ENCODE data around the gene STARD8. TPM values are rescaled to one million over a fixed set of nuclear protein-coding genes. Genes with fewer than 3 reads are reported as not detected.

The STARD8 gene
- total and polyA plus RNA-seq, 4 donors = 1.8 to 10.7 (median 8.3) TPM

DNA sequence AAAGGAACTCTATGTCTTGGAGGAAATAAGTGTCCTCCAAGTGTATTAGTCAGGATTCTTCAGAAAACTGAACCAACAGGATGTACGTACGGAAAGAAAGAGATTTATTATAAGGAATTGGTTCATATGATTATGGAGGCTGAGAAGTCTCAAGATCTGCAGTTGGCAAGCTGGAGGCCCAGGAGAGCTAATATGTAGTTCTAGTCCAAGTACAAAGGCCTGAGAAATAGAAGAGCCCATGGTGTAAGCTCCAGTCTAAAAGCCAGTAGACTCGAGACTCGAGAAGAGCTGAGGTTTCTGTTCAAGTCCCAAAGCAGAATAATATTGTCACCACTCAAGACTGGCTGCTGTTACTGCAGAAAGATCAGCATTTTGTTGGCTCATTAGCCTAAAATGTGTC lies 116.0 kb downstream of the STARD8 start:
- no peaks in the 10 kb centered on the region for H3K27me3 ChIP-seq (ENCODE audit: control insufficient read depth in 4 of 4, insufficient read depth in 4 of 4, low read length in 3 of 4)
- no peaks in the 10 kb centered on the region for H3K9me3 ChIP-seq (ENCODE audit: control insufficient read depth in 4 of 4, low read length in 3 of 4)
- H3K9ac ChIP-seq (ENCODE audit: low read depth in 1 of 2, low read length in 2 of 2) = no peak overlapping the region
- H3K4me1 ChIP-seq (ENCODE audit: control insufficient read depth in 4 of 4, insufficient read depth in 4 of 4, low read length in 3 of 4) = no peaks in the 10 kb centered on the region
- DNase-seq (ENCODE audit: low spot score) = no peak
- H3K36me3 ChIP-seq (ENCODE audit: control insufficient read depth in 4 of 4, insufficient read depth in 3 of 4, low read depth in 1 of 4, low read length in 3 of 4) = no peaks in the 10 kb centered on the region
- H3K27ac ChIP-seq (ENCODE audit: low read depth in 1 of 2, low read length in 2 of 2) = no peak overlapping the region
- H3K4me3 ChIP-seq (ENCODE audit: low read depth in 1 of 3, low read length in 3 of 3) = no peak overlapping the region
- 90% methylated on average over 4 of the region's 4 CpGs for WGBS
- TF ChIP-seq FOXA1 (IDR thresholded peaks at IDR 0.05) (no peak), JUND (IDR thresholded peaks at IDR 0.05) (no peak), RAD21 (IDR thresholded peaks at IDR 0.05) (no peak), MAX (IDR thresholded peaks at IDR 0.05) (no peak), SP1 (IDR thresholded peaks at IDR 0.05) (no peak), RXRA (IDR thresholded peaks at IDR 0.05) (no peak), REST (IDR thresholded peaks at IDR 0.05) (no peak), EGR1 (IDR thresholded peaks at IDR 0.05; ENCODE audit: low read depth in 2 of 2) (no peak), HNF4G (IDR thresholded peaks at IDR 0.05) (no peak), YY1 (IDR thresholded peaks at IDR 0.05) (no peak), GABPA (IDR thresholded peaks at IDR 0.05 in 1 of 2, conservative IDR thresholded peaks at IDR 0.05 in 1 of 2) (no peak)
- TF ChIP-seq, protein P1, sequence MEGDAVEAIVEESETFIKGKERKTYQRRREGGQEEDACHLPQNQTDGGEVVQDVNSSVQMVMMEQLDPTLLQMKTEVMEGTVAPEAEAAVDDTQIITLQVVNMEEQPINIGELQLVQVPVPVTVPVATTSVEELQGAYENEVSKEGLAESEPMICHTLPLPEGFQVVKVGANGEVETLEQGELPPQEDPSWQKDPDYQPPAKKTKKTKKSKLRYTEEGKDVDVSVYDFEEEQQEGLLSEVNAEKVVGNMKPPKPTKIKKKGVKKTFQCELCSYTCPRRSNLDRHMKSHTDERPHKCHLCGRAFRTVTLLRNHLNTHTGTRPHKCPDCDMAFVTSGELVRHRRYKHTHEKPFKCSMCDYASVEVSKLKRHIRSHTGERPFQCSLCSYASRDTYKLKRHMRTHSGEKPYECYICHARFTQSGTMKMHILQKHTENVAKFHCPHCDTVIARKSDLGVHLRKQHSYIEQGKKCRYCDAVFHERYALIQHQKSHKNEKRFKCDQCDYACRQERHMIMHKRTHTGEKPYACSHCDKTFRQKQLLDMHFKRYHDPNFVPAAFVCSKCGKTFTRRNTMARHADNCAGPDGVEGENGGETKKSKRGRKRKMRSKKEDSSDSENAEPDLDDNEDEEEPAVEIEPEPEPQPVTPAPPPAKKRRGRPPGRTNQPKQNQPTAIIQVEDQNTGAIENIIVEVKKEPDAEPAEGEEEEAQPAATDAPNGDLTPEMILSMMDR (IDR thresholded peaks at IDR 0.05; ENCODE audit: low read depth, low read length, missing input control) = no peak

Small RNA genes lying within 50 kb of the gene (small RNA-seq; reads per million reads assigned to genes)
- gene COX6CP12 = not detected

Other genes starting within 250 kb of the STARD8 start
- 1 to 10 TPM; 1.0 to 1.2 TPM for gene OPHN1, start 214.2 kb upstream of the STARD8 start, total RNA-seq
- under 1 TPM; 0.17 to 0.20 TPM for gene OPHN1, start 214.2 kb upstream of the STARD8 start, polyA plus RNA-seq
- 10 to 100 TPM; 24.7 to 32.2 TPM for gene YIPF6, start 148.6 kb upstream of the STARD8 start, total RNA-seq
- 10 to 100 TPM; 11.9 to 36.3 TPM for gene YIPF6, start 148.6 kb upstream of the STARD8 start, polyA plus RNA-seq
- gene EFNB1, start 181.4 kb downstream of the STARD8 start, total RNA-seq = 1 to 10 TPM; 8.3 to 8.9 TPM
- 1 to 10 TPM; 3.6 to 7.9 TPM for gene EFNB1, start 181.4 kb downstream of the STARD8 start, polyA plus RNA-seq

All from liver (tissue), 10 donors.